RWPE1 (cell line): Measurements from ENCODE around the gene AHCYL2.

Experiments
- CTCF ChIA-PET: fragments of 350-600 bp; sonication (Branson Sonifier 250); formaldehyde crosslinking; extraction: SDS; loops from one replicate; lab custom pipeline; 2021; lab: Yijun Ruan, JAX
- POLR2A ChIA-PET: fragments of 400-600 bp; formaldehyde crosslinking; extraction: SDS; loops from one replicate; lab custom pipeline; 2020; ENCODE audit warnings: antibody characterized with exemption; ENCODE audit not compliant: low non-redundant PET; lab: Yijun Ruan, JAX
- DNase-seq: peaks from one replicate; pipeline ENCODE4 v3.0.0; 2012; ENCODE audit warnings: low spot score
- H3K27ac ChIP-seq: fragments of 450-650 bp; 2 replicates; pipeline ENCODE4 v1.5.1; 2017
- CTCF ChIP-seq: fragments of 450-650 bp; conservative IDR thresholded peaks from 2 replicates; pipeline ENCODE4 v1.5.1; 2017; ENCODE audit warnings: low read depth, mild to moderate bottlenecking

The AHCYL2 gene

GRCh38 chr7:129421717-129422250, 197.0 kb downstream of the AHCYL2 start:
- POLR2A ChIA-PET: no interaction called here
- H3K27ac ChIP-seq: no peak overlapping the region
- CTCF ChIA-PET: no interaction called here
- no peak for DNase-seq
- no peak for TF ChIP-seq CTCF

- POLR2A ChIA-PET: no interaction called here
- CTCF ChIA-PET: no interaction called here
Measured at GRCh38 chr7:129422727-129423126, 197.9 kb downstream of the AHCYL2 start.

GRCh38 chr7:129423700-129424410, 199.0 kb downstream of the AHCYL2 start:
- CTCF ChIA-PET: interaction anchor here (0.6 kb wide), 1 partner anchor 10 kb away, joined by 3 read pairs; no protein-coding TSS in a partner anchor
- no peak for TF ChIP-seq CTCF
- DNase-seq: no peak
- no peak overlapping the region for H3K27ac ChIP-seq
- POLR2A ChIA-PET: interaction anchor here (0.6 kb wide), 1 partner anchor 26 kb away, joined by 3 read pairs; no protein-coding TSS in a partner anchor

More at GRCh38 chr7:129422727-129423126, 197.9 kb downstream of the AHCYL2 start:
- no peak overlapping the region for H3K27ac ChIP-seq
- DNase-seq: no peak
- no peak for TF ChIP-seq CTCF

GRCh38 chr7:129426482-129426881, 201.7 kb downstream of the AHCYL2 start:
- DNase-seq: no peak
- CTCF ChIA-PET: no interaction called here
- no peak for TF ChIP-seq CTCF
- POLR2A ChIA-PET: no interaction called here
- no peak overlapping the region for H3K27ac ChIP-seq

- H3K27ac ChIP-seq: no peak overlapping the region
- no peak for TF ChIP-seq CTCF
- CTCF ChIA-PET: no interaction called here
- DNase-seq: no peak
- POLR2A ChIA-PET: no interaction called here
Measured at GRCh38 chr7:129427526-129428045, 202.8 kb downstream of the AHCYL2 start.

GRCh38 chr7:129431911-129432643, 207.2 kb downstream of the AHCYL2 start:
- no peak overlapping the region for H3K27ac ChIP-seq
- no peak for TF ChIP-seq CTCF
- ChIA-PET CTCF (no interaction called here), POLR2A (no interaction called here)
- DNase-seq: no peak
